Right cardiac atrium (tissue), 5 donors: ENCODE results near the gene SENP1. TPM values are rescaled to one million over a fixed set of nuclear protein-coding genes. Genes with fewer than 3 reads are reported as not detected.
A peak's percentile ranks its signal among the peaks of the same experiment; 100 is the strongest.
"Not testable (repeated sequence)": the region's sequence is repeated elsewhere in the genome, so short reads cannot be mapped to it uniquely, and the experiment has no call there.

Source experiments
- ATAC-seq, 2 donors: fragments of 200-7000 bp; cut with Tn5 transposase; one replicate each; pipeline versions ENCODE4 v1.8.0 to v1.9.1; 2020; ENCODE audit warnings: moderate library complexity in 2 of 2, mild to moderate bottlenecking in 1 of 2
- DNase-seq, 3 donors: peaks; one replicate each; pipeline ENCODE4 v3.0.0-alpha.2; 2020
- H3K27ac ChIP-seq: one replicate; pipeline ENCODE4 v1.5.1; 2013; ENCODE audit warnings: mild to moderate bottlenecking, low read length, control low read depth, moderate library complexity
- H3K27me3 ChIP-seq: one replicate; pipeline ENCODE4 v1.6.1; 2013; ENCODE audit not compliant: control insufficient read depth, insufficient read depth
- H3K4me1 ChIP-seq: one replicate; pipeline ENCODE4 v1.6.1; 2013; ENCODE audit warnings: low read length; ENCODE audit not compliant: control insufficient read depth, insufficient read depth
- H3K4me3 ChIP-seq: one replicate; pipeline ENCODE4 v1.5.1; 2013; ENCODE audit warnings: low read length, control low read depth
- H3K9me3 ChIP-seq: one replicate; pipeline ENCODE4 v1.6.1; 2013; ENCODE audit warnings: low read length; ENCODE audit not compliant: control insufficient read depth
- WGBS: extraction: QIAGEN DNeasy Blood & Tissue Kit; methylation state at CpG from one replicate; pipeline ENCODE4 v1.1.7; 2013; 5-methylcytosine and 5-hydroxymethylcytosine counted together
- intact Hi-C, 4 donors: fragments of 100-400 bp; cut with DNase I; formaldehyde crosslinking; loops; one replicate each; pipeline versions ENCODE4 v1.11.0 to v1.14.0; 2022 to 2023
- polyA plus RNA-seq: library from polyadenylated mRNA; stranded (reverse); fragments of 200-250 nt; gene quantifications from one replicate; pipeline ENCODE4 v1.2.3, GENCODE V29; 2013
- total RNA-seq, 4 donors: library from RNA; stranded (reverse); fragmentation: NEBNext Ultra II Directional; extraction: Animal tissue kit (Norgen Biotek cat#: 25700); gene quantifications; one replicate each; pipeline ENCODE4 v1.2.1, GENCODE V29; 2021
- donor health status: healthy with polysubstance abuse.
- donor health status: DM: no; HTN: yes; CAD: no.
- donor health status: DM: no; HTN: no; CAD: no.
- donor health status: DM: no; HTN: yes; CAD: no; lungs with severe emphysema.
- donor health status: DM: yes; HTN: yes; CAD: no.

SENP1 gene
- total and polyA plus RNA-seq, 5 donors, result 2.8 to 12.8 (median 9.0) TPM

GRCh38 chr12:48126953-48127630 lies 21.2 kb upstream of the SENP1 start:
- DNase-seq (no peak), ATAC-seq (no peak)
- Histone ChIP-seq H3K4me3 (no peak overlapping the region), H3K4me1 (peaks cover 6% of the 10 kb centered on the region), H3K9me3 (no peaks in the 10 kb centered on the region), H3K27me3 (no peaks in the 10 kb centered on the region), H3K27ac (no peak overlapping the region)
- 83% methylated on average over 2 of the region's 2 CpGs for WGBS
- intact Hi-C loops, result no loop called here

GRCh38 chr12:48125985-48126384 lies 20.1 kb upstream of the SENP1 start:
- DNase-seq (peak; percentile 40 to 74 (median 64)), ATAC-seq (peak; percentile 75 to 86)
- no peak overlapping the region for H3K4me3 ChIP-seq
- WGBS, result 57% methylated on average over 4 of the region's 4 CpGs
- intact Hi-C loops, result no loop called here
- H3K9me3 ChIP-seq, result no peaks in the 10 kb centered on the region
- H3K27me3 ChIP-seq, result no peaks in the 10 kb centered on the region
- no peak overlapping the region for H3K27ac ChIP-seq
- H3K4me1 ChIP-seq, result peaks cover 4% of the 10 kb centered on the region

- ATAC-seq, DNase-seq, intact Hi-C loops: not testable (repeated sequence)
These were observed 19.7 kb upstream of the SENP1 start for GRCh38 chr12:48125542-48125941.

GRCh38 chr12:48123169-48123568 lies 17.3 kb upstream of the SENP1 start:
- Histone ChIP-seq H3K9me3 (no peaks in the 10 kb centered on the region), H3K4me3 (no peak overlapping the region), H3K4me1 (peaks cover 4% of the 10 kb centered on the region), H3K27ac (no peak overlapping the region), H3K27me3 (no peaks in the 10 kb centered on the region)
- 82% methylated on average over 4 of the region's 4 CpGs for WGBS
- no peak for ATAC-seq
- DNase-seq, result no peak
- intact Hi-C loops, result no loop called here

More at GRCh38 chr12:48125542-48125941, 19.7 kb upstream of the SENP1 start:
- not testable (repeated sequence) for H3K9me3 ChIP-seq, H3K4me1 ChIP-seq, H3K27me3 ChIP-seq, H3K4me3 ChIP-seq
- H3K27ac ChIP-seq, result peak overlapping the region; percentile 68
- WGBS, result 88% methylated on average over 5 of the region's 5 CpGs

GRCh38 chr12:48122065-48122834 lies 16.4 kb upstream of the SENP1 start:
- Histone ChIP-seq H3K4me1 (peaks cover 4% of the 10 kb centered on the region), H3K9me3 (no peaks in the 10 kb centered on the region), H3K27ac (peak overlapping the region; percentile 4), H3K4me3 (no peak overlapping the region), H3K27me3 (no peaks in the 10 kb centered on the region)
- DNase-seq (no peak), ATAC-seq (peak in 1 of 2 donors; percentile 42)
- intact Hi-C loops, result no loop called here
- 68% methylated on average over 2 of the region's 2 CpGs for WGBS

GRCh38 chr12:48121522-48121921 lies 15.6 kb upstream of the SENP1 start:
- Histone ChIP-seq H3K9me3 (no peaks in the 10 kb centered on the region), H3K27ac (no peak overlapping the region), H3K4me1 (peaks cover 4% of the 10 kb centered on the region), H3K4me3 (no peak overlapping the region), H3K27me3 (no peaks in the 10 kb centered on the region)
- ATAC-seq (no peak), DNase-seq (no peak)
- intact Hi-C loops, result no loop called here
- WGBS, result 88% methylated on average over 1 of the region's 1 CpG

- Histone ChIP-seq H3K27ac (peak overlapping the region; percentile 63), H3K4me3 (peak overlapping the region; percentile 88), H3K27me3 (no peaks in the 10 kb centered on the region), H3K4me1 (peaks cover 1% of the 10 kb centered on the region), H3K9me3 (no peaks in the 10 kb centered on the region)
- no peak for DNase-seq
- intact Hi-C loops, result loop anchor here in 1 of 4 donors (10.0 kb wide), 1 partner anchor 45 kb away; no protein-coding TSS in a partner anchor
- ATAC-seq, result peak in 1 of 2 donors; percentile 17
- 5% methylated on average over 5 of the region's 5 CpGs for WGBS
These were observed 13.9 kb upstream of the SENP1 start for GRCh38 chr12:48119834-48120195.

- H3K4me3 ChIP-seq, result peak within 1 kb of the TSS; percentile 88
- ATAC-seq (peak; percentile 99), DNase-seq (peak; percentile 86 to 92 (median 88))
- no peaks in the 10 kb centered on the region for H3K27me3 ChIP-seq
- no peaks in the 10 kb centered on the region for H3K4me1 ChIP-seq
- under 1% methylated on average over 20 of the region's 20 CpGs for WGBS
- peak within 1 kb of the TSS; percentile 74 for H3K27ac ChIP-seq
- intact Hi-C loops, result loop anchor here in 1 of 4 donors (10.0 kb wide), 1 partner anchor 46 kb away; no protein-coding TSS in a partner anchor
- no peaks in the 10 kb centered on the region for H3K9me3 ChIP-seq
These were observed 13.4 kb upstream of the SENP1 start, which contains the start of gene PFKM for GRCh38 chr12:48119078-48119833. Gene PFKM, plus strand, starts transcription at chr12:48119364. Its CDS starts 3,411 bp downstream, at chr12:48122775.

GRCh38 chr12:48118284-48118871 lies 12.5 kb upstream of the SENP1 start:
- ATAC-seq, result no peak

GRCh38 chr12:48115957-48116356 lies 10.1 kb upstream of the SENP1 start:
- WGBS, result 77% methylated on average over 1 of the region's 1 CpG
- H3K4me1 ChIP-seq, result no peaks in the 10 kb centered on the region
- no peak overlapping the region for H3K27ac ChIP-seq
- no peak for ATAC-seq
- intact Hi-C loops, result loop anchor here in 1 of 4 donors (10.0 kb wide), 1 partner anchor 49 kb away; no protein-coding TSS in a partner anchor
- H3K4me3 ChIP-seq, result no peak overlapping the region
- H3K27me3 ChIP-seq, result no peaks in the 10 kb centered on the region
- no peak for DNase-seq
- no peaks in the 10 kb centered on the region for H3K9me3 ChIP-seq

More at GRCh38 chr12:48118284-48118871, 12.5 kb upstream of the SENP1 start:
- no peak overlapping the region for H3K4me3 ChIP-seq
- 34% methylated on average over 3 of the region's 3 CpGs for WGBS
- DNase-seq, result no peak
- H3K27me3 ChIP-seq, result no peaks in the 10 kb centered on the region
- H3K27ac ChIP-seq, result no peak overlapping the region
- no peaks in the 10 kb centered on the region for H3K4me1 ChIP-seq
- intact Hi-C loops, result loop anchor here in 1 of 4 donors (10.0 kb wide), 1 partner anchor 46 kb away; no protein-coding TSS in a partner anchor
- H3K9me3 ChIP-seq, result no peaks in the 10 kb centered on the region
